ENCODE results near the gene DQX1.

DQX1 gene

DNA sequence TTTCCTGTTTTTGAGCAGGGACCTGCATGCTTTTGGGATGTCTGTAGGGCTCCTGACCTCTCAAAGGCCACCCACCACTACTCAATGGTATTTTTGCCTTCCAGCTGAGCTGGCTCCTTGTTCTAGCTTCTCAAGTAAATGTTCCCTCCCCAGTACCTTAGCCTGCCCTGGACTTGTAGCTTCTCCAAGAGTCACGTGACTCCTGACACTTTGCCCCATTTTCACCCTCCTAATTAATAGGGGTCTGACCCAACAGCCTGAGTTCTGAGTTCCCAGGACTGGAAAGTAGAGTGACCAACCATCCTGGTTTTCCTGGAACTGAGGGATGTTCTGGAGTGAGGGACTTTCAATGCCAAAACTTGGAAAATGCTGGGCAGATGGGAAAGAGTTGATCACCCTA, 30.6 kb downstream of the DQX1 start:
- no peak for TF ChIP-seq POLR2AphosphoS5 (IDR thresholded peaks at IDR 0.05; ENCODE audit: low read depth, low read length)
- TF ChIP-seq SIN3A (IDR thresholded peaks at IDR 0.05; ENCODE audit: borderline replicate concordance, insufficient read depth, low read length): no peak
- TF ChIP-seq REST (IDR thresholded peaks at IDR 0.05; ENCODE audit: insufficient read depth in 1 of 2, low read depth in 2 of 2, low read length in 2 of 2): no peak
- TF ChIP-seq FOXP2 (optimal IDR thresholded peaks at IDR 0.05; ENCODE audit: borderline replicate concordance, extremely low read depth, extremely low read length, insufficient read depth): no peak
- no peak for TF ChIP-seq TAF1 (IDR thresholded peaks at IDR 0.05; ENCODE audit: borderline replicate concordance, insufficient read depth, low read length)

- TF ChIP-seq REST (IDR thresholded peaks at IDR 0.05; ENCODE audit: insufficient read depth in 1 of 2, low read depth in 2 of 2, low read length in 2 of 2) (no peak), SIN3A (IDR thresholded peaks at IDR 0.05; ENCODE audit: borderline replicate concordance, insufficient read depth, low read length) (no peak), FOXP2 (optimal IDR thresholded peaks at IDR 0.05; ENCODE audit: borderline replicate concordance, extremely low read depth, extremely low read length, insufficient read depth) (no peak), POLR2AphosphoS5 (IDR thresholded peaks at IDR 0.05; ENCODE audit: low read depth, low read length) (no peak), TAF1 (IDR thresholded peaks at IDR 0.05; ENCODE audit: borderline replicate concordance, insufficient read depth, low read length) (no peak)
Observed at GRCh38 chr2:74493546-74493945, 32.5 kb downstream of the DQX1 start.

GRCh38 chr2:74491648-74492544, 34.1 kb downstream of the DQX1 start:
- TF ChIP-seq FOXP2 (optimal IDR thresholded peaks at IDR 0.05; ENCODE audit: borderline replicate concordance, extremely low read depth, extremely low read length, insufficient read depth) (no peak), TAF1 (IDR thresholded peaks at IDR 0.05; ENCODE audit: borderline replicate concordance, insufficient read depth, low read length) (no peak), POLR2AphosphoS5 (IDR thresholded peaks at IDR 0.05; ENCODE audit: low read depth, low read length) (no peak), SIN3A (IDR thresholded peaks at IDR 0.05; ENCODE audit: borderline replicate concordance, insufficient read depth, low read length) (no peak), REST (IDR thresholded peaks at IDR 0.05; ENCODE audit: insufficient read depth in 1 of 2, low read depth in 2 of 2, low read length in 2 of 2) (no peak)

- TF ChIP-seq TAF1 (IDR thresholded peaks at IDR 0.05; ENCODE audit: borderline replicate concordance, insufficient read depth, low read length): no peak
- no peak for TF ChIP-seq FOXP2 (optimal IDR thresholded peaks at IDR 0.05; ENCODE audit: borderline replicate concordance, extremely low read depth, extremely low read length, insufficient read depth)
- no peak for TF ChIP-seq POLR2AphosphoS5 (IDR thresholded peaks at IDR 0.05; ENCODE audit: low read depth, low read length)
- TF ChIP-seq REST (IDR thresholded peaks at IDR 0.05; ENCODE audit: insufficient read depth in 1 of 2, low read depth in 2 of 2, low read length in 2 of 2): no peak
- TF ChIP-seq SIN3A (IDR thresholded peaks at IDR 0.05; ENCODE audit: borderline replicate concordance, insufficient read depth, low read length): no peak
Observed at GRCh38 chr2:74489906-74490305, 36.1 kb downstream of the DQX1 start.

All from PFSK-1 (cell line).